Right forelimb (tissue), 1 donor: ENCODE measurements around the gene KIF13A.
"Not testable (repeated sequence)": the region's sequence is repeated elsewhere in the genome, so short reads cannot be mapped to it uniquely, and the experiment has no call there.

ENCODE experiments used
- DNase-seq: peaks from one replicate; pipeline ENCODE4 v3.0.0-alpha.2; 2018

Gene KIF13A

DNA sequence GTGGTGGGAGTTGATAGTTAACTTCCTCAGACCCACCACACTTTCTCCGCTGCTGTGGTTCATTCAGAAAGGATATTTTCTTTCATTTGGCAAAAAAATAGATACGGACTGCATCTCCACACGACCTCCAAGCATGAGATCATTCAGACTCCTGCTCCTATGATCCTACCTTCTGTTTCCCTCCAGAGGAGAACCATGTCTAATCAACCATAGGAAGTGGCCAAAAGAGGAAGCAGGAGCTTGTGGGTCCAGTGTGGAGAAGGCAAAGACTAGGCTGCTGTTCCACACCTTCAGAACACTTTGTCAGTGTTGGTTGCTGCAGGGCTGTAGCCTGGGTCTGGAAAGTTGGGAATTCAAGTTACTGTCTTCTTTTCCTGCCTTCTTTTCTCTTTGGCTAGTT lies 10.6 kb upstream of the KIF13A start:
- no peak for DNase-seq

DNA sequence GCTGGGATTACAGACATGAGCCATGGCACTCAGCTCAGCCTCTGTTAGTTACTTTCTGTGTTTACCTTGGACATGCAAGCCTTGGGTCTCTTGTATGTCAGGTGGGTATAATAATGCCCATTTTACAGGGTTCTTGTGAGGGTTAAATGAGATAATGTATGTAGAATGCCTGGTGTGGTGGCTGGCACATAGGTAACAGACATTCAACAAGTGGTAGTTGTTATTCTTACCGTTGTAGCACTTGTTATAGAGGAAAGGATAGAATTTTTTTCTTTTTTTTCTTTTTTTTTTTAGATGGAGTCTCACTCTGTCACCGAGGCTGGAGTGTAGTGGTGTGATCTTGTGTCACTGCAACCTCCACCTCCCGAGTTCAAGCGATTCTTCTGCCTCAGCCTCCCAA lies 8.0 kb upstream of the KIF13A start:
- no peak for DNase-seq

DNA sequence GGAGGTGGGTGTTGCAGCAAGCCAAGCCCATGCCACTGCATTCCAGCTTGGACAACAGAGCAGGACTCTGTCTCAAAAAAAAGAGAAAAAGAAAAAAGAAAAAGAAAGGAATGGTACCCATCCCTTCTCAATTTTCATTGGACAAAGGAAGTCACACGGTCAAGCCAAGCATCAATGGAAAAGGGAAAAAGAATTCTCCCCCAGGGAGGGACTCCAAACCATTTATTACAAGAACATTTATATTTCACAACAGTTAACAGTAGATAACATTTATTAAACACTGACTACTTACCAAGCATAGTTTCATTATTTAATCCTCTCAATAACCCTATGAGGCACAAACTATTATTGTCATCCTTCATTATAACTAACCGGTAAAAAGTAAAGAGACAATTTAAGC lies 6.6 kb upstream of the KIF13A start:
- DNase-seq, result no peak

DNA sequence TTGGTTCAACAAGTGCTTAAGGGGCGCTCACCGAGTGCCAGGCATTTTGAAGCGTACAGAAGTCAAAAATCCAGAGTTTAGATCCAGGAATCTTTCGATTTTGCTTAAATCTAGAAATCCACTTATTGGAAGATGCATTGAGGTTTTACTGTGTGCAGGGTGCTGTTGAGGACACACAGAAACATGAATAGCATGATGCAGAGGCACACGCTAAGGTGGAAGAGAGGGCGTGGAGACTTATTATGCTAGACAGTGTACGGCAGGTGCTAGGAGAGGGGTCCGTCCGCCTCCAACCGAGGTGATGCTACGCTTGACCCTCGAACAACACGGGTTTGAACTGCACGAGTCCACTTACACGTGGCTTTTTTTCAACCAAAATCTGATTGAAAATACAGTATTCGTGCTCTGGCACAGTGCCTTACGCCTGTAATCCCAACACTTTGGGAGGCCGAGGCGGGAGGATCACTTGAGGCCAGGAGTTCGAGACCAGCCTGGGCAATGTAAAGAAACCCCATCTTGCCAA lies 1.0 kb upstream of the KIF13A start:
- DNase-seq, result no peak

DNA sequence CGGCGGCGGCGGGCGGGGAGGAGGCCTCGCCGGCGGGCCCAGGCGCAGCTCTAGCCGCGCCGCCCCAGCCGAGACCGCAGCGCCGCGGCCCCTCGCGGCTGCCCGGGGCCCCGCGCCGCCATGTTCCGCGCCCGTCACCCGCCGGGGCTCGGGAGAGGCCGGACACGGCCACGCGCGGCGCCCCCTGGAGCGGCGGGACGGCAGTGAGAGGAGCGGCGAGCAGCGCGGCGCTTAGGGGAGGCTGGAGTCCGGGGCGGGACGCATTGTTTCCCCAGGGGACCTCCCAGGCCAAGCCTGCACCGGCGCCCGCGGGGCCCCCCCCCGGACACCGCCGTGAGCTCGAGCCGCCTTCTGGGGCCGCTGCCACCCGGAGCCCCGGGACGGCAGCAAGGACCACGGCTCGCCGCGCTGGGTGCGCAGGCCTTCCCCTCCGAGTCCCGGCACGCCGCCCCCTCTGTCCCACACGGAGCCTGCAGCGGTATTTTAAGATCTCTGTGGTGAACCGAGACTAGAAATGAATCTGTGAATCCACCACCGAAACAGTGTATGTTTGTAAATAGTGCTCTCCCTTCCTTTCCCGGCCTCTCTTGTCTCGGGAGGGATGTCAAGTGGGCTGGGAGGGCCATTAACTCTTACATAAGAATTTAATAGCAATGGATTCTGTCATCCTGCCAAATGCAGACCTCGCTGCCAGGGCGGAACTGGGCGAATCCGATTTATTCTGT lies 424 bp upstream of the KIF13A start:
- DNase-seq, result peak; percentile 84

DNA sequence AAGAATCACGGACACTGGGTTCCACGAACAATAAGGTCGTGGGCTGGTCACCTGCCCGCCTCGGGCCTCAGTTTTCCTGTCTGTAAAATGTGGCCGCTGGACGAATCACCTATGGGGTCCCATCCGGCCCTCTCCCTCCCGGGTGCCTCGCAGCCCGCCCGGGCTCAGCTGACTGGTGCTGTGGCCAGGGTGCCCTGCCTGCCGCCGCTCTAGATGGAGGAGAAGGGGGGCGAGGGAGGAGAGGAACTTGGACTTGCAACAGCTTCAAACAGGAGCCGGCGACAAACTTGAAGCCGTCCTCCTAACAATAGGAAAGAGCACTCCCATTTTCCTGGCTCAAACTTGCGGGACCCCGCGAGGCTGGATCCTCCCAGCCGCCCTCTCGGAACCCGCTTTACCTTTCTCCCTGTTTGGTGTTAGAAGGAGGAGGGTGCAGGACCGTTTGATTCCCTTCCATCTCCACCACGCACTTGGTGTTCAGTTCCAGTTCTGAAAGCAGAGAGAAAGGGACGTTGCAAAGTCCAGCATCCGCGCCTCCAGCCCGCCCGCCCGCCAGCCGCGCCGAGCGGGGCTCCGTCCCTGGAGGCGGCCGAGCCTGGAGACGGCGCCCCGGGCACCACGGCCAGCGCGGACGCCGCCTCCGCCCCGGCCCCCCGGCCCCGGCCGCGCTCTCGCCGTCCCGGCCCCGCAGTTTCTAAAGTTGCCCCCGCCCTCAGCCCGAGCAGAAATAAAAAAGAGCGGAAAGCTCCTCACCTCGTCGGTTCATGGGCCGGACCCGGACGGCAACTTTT lies 584 bp downstream of the KIF13A start:
- DNase-seq, result peak; percentile 74

DNA sequence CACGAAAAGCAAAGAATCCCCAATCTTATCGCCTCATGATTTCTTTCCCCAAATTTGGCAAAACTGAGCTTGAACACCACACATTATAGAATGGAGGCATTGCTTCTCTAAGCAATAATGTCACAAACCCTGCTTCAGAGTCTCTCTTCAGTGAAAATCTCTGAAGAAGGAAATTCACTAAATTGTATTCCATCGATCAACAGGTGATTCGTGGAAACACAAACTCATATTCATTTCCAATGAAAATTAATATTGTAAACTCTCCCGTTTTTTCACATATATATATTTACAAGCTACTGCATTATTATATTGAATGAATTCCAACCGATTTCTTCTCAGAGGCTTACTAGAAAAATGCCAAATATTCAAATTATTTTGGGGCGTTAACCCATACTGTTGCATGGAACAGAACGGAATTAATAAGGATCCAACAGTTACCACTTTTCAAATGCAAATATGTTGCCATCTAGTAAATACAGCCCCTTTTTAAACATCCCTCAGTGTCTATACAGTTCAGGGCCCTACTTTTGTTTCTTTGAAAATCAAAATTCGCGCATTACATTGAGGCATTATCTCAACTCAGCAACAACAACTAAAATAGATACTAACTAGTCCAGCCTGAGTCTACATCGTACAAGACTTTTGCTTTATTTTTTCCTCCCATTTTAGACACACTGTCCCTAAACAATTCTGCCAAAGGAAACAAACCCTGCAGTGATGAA lies 1.3 kb downstream of the KIF13A start:
- no peak for DNase-seq

DNA sequence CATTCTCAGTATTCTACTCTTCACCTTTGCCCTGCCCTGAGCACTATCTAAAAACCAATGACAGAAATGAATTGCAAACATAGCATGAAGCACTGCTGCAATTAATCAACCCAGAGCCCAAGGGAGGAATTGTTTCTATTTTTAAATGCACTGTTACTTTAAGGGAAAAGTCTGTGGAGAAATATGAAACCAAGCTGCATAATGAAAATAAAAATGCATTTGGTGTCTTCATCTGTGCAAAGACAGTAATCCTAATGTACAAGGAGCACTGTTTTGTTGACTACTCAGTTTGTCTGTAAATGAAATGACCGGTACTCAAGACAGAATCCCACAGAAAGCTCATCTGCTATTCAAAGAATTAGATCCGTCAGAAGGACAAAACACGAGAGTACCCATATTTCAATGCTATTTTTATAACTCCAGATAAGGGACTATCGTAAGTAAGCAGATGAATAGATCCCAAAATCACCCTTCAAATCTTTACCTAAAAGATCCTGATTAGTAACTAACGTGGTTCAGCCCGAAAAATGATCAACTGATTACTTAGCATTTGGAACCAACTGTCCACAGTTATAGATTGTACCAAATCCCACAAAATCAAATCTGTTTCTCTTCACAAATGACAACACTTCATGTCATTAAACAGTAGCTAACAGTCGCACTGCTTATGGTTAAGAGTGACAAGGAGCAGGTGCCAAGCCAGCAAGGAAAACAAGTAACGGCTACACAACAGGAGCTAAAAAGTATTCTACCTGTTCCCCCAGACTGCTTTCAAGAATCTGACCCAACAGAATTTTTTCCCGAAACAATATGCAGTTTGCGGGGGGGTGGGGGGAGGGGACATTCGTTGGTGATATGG lies 2.4 kb downstream of the KIF13A start:
- DNase-seq, result no peak

DNA sequence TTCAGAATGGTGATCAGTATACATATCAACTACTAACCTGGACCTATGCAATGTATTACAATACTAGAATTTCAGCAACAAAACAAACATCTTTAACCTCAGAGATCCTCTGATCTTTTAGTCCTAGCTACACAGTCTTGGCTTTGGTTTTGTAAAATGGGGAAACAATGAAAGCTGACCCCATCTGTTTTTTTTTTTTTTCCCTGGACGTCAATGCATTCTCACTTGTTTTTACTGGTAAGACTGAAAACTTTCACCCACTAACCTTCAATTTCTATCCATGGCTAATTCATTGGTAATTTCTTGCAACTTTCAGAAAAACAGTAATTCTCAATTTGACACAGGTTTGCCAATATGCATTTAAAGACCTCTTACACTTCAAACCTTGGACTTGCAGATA lies 3.0 kb downstream of the KIF13A start:
- DNase-seq, result no peak

DNA sequence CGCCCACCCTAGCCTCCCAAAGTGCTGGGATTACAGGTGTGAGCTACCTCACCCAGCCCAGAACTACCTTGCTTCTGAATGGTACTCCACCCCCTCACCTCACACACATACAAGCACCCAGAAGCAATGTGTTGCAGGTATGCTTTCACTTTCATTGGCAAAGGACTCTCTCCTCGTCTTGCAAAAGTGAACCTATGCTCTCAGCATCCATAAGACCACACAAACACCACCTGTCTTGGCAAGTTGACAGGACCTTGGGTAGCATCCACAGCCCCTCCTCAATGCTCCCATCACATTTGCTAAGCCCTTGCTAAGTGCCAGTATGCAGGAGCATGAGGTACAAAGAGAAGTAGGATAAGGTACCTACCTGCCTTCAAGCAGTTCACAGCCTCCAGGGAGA lies 3.7 kb downstream of the KIF13A start:
- no peak for DNase-seq

DNA sequence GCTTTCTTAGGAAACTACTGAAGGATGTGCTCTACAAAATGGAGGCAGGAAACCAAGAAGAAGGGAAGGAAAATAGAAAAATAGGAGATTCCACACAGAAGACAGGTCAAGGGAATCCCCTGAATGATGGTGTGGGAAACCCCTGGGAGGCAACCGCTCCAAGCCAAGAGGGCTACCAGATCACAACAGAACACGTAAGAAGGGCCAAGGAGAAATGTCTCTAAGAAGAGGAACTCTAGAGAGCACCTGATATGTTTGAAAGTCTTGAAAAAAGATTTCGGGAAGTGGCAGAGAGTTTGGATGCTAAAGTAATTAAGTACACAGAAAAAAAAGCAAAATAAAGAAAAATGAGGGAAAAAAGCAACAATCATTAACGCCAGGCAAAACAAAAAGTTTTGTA lies 7.1 kb downstream of the KIF13A start:
- DNase-seq, result no peak

DNA sequence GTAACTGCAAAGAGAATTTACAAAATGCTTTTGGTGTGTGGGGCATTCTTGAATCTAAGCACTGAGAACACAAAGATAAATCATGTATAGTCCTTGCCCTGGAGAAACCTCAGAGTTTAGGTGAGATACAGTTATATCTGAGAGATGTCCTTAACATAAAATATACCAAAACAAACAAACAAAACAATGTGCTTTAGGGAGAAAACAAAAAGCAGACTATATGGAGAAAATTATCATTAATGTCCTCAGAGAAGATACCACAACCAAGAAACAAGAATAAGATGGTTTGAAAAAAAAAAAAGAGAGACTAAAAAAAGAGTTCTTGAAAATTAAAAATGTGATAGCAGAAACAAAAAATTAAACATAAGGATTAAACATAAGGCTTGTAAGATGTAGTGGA lies 8.0 kb downstream of the KIF13A start:
- no peak for DNase-seq

DNA sequence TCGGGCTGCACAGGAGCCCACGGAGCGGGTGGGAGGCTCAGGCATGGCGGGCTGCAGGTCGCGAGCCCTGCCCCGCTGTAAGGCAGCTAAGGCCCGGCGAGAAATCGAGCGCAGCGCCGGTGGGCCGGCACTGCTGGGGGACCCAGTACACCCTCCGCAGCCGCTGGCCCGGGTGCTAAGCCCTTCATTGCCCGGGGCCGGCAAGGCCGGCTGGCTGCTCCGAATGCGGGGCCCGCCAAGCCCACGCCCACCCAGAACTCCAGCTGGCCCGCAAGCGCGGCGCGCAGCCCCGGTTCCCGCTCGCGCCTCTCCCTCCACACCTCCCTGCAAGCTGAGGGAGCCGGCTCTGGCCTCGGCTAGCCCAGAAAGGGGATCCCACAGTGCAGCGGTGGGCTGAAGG lies 11.2 kb downstream of the KIF13A start:
- DNase-seq, result not testable (repeated sequence)

DNA sequence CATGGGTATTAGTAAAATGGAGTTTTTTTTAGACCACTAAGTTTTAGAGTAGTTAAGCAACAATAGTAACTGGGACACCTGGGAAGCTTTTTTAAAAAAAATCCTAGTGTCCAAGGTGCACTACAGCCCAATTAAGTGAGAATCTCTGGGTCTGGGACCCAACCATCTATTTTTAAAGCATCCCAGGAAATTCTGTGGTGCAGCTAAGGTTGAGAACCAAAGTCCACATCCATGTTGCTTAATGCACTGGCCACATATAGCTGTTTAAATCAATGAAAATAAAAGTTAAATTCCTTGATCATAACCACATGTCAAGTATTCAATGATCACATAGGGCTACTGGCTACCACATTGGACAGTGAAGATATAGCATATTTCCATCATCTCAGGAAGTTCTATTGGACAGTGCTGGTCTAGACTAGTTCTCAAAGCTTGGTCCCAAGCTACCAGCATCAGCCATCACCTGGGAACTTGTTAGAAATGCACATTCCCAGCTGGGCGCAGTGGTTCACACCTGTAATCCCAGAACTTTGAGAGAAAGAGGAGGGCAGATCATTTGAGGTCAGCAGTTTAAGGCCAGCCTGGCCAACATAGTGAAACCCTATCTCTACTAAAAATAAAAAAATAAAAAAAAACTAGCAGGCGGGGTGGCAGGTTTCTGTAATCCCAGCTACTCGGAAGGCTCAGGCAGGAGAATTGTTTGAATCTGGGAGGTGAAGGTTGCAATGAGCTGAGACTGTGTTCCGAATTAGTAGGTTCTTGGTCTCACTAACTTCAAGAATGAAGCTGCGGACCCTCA lies 12.7 kb downstream of the KIF13A start:
- DNase-seq, result no peak

DNA sequence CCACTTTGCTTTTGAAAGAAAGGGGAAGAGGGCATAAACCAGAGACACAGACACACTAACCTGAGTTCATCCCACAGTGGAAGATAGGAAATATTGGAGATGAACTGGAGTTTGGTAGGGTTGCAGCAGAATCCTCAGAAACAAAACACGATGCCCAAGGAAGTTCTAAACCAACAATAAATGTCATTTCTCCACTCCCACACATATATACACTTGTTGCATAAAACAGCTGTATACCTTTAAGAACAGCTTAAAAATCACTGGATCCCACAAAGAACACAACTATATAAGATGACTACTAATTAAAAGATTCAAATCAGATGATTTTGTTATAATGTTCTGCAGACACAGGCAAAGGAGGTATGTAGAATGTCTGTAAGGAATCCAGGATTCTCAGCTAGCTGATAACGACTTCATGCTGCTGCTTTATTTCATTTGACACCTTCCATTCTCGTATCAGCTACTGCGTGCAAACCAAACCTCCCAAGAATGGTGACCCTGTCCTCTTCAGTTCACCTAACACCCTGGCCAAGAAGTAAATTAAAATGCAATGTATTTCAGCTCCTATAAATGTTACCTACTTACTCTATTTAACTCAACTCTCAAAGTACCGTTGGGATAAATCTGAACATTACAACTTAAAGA lies 14.3 kb downstream of the KIF13A start:
- DNase-seq, result no peak

DNA sequence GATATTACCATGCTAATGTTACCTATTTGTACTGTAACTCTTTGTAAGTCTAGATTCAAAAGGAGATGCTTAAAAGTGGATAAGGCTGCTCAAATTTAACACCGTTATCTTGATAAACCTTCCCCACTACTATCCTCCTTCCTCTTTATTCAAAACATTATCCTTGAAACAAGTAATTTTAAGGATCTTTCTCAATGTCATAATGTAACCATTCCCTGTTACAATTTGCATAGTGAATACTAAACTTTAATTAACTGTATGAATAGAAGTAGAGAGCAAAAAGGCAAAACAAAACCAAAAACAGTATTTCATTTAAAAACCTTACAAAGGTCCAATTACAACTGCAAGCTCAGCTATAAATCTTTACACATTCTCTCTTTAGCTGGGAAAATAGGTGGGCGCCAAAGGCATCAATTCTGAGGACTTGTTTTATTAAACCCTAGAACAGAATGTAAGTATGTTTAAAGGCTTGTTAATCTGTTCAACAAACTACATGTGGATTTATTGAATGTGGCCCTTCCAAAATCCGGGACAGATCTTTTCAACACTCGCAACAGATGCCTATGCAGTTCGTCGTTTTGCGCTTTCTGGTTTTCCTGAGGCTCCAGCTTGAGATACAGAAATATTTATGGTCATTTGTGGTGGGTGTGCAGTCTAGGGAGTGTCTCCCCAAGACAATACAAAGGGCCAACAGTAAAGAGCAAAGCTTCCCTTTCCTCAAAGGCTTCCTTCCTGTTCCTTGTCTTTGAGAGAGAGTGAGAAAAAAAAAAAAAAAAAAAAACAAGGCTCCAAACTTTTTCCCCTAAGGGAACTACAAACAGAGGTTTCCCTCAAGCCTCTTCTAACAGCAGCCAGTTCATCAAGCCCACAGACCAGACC lies 15.1 kb downstream of the KIF13A start:
- no peak for DNase-seq

DNA sequence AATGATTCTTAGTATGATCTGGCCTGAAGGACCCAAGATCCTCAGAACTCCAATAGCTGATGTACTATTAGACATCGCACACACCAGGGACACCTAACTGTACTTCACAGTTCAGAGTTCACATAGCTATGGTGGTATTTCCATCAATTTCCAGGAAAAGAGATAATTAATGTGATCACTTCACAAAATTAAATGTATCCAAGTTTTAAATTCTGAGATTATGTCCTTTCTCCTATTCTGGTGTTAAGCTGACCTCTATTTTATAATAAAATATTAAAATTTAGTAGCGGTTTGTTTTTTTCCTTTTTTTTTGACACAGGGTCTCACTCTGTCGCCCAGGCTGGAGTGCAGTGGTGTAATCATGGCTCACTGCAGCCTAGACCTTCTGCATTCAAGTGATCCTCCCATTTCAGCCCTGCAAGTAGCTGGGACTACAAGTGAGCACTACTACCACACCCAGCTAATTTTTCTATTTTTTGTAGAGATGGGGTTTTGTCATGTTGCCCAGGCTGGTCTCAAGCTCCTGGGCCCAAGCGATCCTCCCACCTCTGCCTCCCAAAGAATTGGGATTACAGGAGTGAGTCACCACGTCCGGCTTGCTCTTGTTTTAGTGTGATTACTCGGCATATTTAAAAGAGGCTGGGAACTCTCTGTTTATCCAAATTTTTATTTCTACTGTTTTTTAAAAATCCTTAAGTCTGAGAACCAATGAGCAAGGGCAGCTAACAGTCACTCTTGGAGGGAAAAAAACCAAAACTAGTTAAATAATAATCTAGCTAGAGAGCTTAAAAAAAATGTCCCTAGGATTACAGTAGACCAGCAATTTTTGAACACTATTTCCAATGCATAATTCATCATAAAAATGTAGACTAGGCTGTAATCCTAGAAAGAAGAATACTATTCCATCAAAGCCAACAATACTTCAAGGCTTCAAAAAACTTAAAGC lies 16.0 kb downstream of the KIF13A start:
- DNase-seq, result no peak

DNA sequence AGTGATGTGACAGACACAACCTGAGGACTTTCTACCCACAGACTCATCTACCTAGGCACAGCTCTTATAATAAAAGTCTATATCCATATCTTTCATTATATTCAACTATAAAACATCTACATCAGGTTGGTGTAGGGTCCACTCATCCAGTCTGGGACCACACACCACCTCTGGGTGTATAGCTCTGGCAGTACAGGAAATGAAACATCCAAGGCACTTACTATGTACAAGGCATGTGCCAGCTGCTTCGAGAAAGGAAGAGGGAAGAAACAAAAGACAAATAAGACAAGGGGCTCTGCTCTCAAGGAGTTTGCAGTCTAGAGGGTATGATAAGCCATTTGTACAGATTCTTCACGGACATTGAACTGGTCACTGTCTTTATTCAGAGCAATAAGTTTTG lies 18.6 kb downstream of the KIF13A start:
- no peak for DNase-seq
